GM18526 (cell line): ENCODE results near the gene ANKHD1.

Source experiments
- POLR2A ChIP-seq: IDR thresholded peaks from 3 replicates; pipeline ENCODE4 v1.6.1; 2011; ENCODE audit not compliant: insufficient read length; ENCODE audit errors: extremely low read depth

ANKHD1 gene

GRCh38 chr5:140401362-140402257 is at the start of gene ANKHD1:
ANKHD1 (plus strand) TSS chr5:140401833; CDS start chr5:140401968, 135 bp downstream.
- TF ChIP-seq POLR2A, result peak; percentile 89

GRCh38 chr5:140355546-140355945 is 46.1 kb upstream of the ANKHD1 start:
- TF ChIP-seq POLR2A, result no peak

GRCh38 chr5:140356853-140357725 is 44.5 kb upstream of the ANKHD1 start:
- TF ChIP-seq POLR2A, result no peak

DNA sequence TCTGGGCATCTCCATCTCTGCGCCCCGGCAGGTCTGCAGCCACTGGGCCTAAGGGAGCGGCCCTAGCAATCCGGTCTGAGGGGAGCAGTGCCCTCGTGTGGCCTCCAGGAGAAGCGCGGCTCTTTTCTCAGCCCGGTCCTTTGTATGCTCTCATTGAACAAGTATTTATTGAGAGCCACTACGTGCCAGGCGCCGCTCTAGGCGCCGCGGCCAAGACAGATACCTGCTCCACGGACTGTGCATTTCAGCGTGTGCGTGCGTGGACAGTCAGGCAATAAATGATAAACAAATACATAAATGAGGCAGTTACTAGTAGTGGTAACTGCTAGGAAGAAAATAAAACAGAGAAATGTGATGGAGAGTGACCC is 43.9 kb upstream of the ANKHD1 start:
- TF ChIP-seq POLR2A, result no peak

GRCh38 chr5:140358738-140359310 is 42.8 kb upstream of the ANKHD1 start:
- TF ChIP-seq POLR2A, result no peak

DNA sequence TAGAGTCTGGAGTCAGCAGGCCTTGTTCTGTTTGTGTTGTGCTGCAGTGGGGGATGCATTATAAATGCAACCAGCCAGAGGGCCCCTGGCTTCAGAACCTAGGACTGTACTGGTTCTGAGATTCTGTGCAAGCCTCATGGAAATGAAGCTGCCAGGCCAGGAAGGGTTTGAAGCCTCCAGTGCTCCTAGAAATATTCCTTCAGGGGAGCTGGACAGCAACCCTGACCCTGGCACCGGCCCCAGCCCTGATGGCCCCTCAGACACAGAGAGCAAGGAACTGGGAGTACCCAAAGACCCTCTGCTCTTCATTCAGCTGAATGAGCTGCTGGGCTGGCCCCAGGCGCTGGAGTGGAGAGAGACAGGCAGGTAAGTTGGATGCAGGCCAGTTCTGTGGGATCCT is 41.5 kb upstream of the ANKHD1 start, which contains the start of gene SLC4A9:
TSS of gene SLC4A9 (plus strand) at position 94 of the 400 bp plus-strand sequence. CDS start at position 137, 43 bp downstream.
- TF ChIP-seq POLR2A, result no peak

DNA sequence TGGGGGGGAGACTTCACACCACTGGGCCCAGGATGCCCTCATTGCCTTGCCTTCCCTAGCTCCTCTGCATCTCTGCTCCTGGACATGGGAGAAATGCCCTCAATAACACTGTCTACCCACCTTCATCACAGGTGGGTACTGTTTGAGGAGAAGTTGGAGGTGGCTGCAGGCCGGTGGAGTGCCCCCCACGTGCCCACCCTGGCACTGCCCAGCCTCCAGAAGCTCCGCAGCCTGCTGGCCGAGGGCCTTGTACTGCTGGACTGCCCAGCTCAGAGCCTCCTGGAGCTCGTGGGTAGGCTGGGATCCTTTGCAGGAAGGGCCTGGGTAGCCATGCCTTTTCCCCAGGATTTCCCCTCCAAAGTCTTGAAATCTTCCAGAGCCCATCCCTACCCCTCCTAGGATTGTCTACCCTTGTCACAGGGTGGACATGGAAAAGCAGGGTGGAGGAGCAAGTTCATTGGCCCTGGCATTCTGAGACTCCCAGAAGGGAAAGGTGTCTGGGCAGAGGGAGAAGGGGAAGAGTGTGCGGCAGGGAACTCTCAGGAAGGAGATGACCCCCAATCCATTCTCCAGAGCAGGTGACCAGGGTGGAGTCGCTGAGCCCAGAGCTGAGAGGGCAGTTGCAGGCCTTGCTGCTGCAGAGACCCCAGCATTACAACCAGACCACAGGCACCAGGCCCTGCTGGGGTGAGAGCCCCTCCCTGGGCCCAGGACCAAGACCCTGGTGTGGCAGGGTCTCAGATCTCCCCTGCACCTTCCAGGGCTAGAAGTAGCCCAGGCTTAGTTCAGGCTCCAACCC is 40.8 kb upstream of the ANKHD1 start:
- TF ChIP-seq POLR2A, result no peak

DNA sequence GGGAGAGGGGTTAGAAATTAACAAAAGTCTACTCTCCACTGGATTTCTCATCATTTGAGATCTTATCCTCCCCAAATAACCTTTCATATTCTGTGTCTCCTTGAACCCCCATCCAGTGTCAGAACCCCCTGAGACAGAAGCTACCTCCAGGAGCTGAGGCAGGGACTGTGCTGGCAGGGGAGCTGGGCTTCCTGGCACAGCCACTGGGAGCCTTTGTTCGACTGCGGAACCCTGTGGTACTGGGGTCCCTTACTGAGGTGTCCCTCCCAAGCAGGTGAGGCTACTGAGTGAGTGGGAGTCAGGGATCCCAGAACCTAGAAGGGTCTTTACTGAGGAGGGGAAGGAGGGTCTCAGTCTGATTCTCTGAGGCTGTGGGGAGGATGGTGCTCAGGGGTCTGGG is 39.7 kb upstream of the ANKHD1 start:
- no peak for TF ChIP-seq POLR2A

GRCh38 chr5:140362311-140362710 is 39.3 kb upstream of the ANKHD1 start:
- no peak for TF ChIP-seq POLR2A

- TF ChIP-seq POLR2A, result no peak
Observed at GRCh38 chr5:140362875-140363630, 38.6 kb upstream of the ANKHD1 start.

GRCh38 chr5:140363631-140364471 is 37.8 kb upstream of the ANKHD1 start:
- TF ChIP-seq POLR2A, result no peak

DNA sequence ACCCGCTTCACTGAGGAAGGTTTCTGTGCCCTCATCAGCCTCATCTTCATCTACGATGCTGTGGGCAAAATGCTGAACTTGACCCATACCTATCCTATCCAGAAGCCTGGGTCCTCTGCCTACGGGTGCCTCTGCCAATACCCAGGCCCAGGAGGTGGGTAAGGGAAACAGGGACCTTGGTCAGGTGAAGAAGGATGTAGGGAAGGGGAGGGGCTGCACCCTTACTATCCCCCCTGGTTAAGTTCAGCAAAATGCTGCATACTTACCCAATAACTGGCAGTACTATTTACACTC is 37.2 kb upstream of the ANKHD1 start:
- no peak for TF ChIP-seq POLR2A

- TF ChIP-seq POLR2A, result no peak
Observed at GRCh38 chr5:140365282-140365681, 36.4 kb upstream of the ANKHD1 start.
